Iris pigment epithelial cell (primary cell): ENCODE measurements around the gene SOS1.
"Not testable (repeated sequence)": the region's sequence is repeated elsewhere in the genome, so short reads cannot be mapped to it uniquely, and the experiment has no call there.

ENCODE experiments used
- DNase-seq: peaks from one replicate; pipeline ENCODE4 v3.0.0-alpha.2; 2011; ENCODE audit warnings: low read depth

SOS1 gene

DNA sequence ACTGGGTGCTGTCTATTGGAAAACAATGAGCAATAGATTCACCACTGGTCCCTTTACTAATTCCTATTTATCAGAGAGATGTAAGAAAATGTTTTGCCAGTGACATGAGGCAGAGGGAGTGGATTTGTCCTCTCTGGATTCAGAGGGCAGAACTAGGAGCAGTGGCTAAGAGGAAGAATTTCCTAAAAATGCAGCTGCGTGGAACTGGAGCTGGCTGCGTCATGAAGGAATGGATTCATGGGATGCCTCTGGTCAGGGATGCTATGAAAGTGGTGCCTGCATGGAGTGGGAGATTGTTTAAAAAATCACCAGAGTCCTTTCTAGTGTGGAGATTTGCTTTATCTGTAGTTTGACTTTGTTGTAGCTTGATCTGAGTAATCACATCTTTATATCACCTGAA is 152.8 kb downstream of the SOS1 start:
- no peak for DNase-seq

DNA sequence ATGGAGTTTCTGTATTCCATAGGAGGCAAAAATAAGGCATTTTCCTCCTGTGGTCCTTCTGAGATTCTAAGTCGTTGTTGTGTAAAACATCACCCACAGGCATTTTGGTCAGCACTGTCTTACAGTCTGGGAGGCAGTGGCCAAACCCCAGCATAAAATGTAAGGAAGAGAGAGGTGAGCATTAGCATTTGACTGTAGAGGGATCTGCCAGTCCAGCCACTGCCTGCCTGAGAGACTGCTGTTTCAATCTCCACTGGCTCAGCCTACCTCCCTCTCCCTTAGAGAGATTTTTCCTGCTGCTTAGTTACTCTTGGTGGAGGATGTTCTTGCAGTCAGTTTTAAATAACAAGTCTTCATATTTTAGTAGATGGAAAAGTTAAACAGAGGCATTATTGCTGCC is 154.2 kb downstream of the SOS1 start:
- DNase-seq: no peak

GRCh38 chr2:38966006-38966405 is 154.8 kb downstream of the SOS1 start:
- DNase-seq: no peak

DNA sequence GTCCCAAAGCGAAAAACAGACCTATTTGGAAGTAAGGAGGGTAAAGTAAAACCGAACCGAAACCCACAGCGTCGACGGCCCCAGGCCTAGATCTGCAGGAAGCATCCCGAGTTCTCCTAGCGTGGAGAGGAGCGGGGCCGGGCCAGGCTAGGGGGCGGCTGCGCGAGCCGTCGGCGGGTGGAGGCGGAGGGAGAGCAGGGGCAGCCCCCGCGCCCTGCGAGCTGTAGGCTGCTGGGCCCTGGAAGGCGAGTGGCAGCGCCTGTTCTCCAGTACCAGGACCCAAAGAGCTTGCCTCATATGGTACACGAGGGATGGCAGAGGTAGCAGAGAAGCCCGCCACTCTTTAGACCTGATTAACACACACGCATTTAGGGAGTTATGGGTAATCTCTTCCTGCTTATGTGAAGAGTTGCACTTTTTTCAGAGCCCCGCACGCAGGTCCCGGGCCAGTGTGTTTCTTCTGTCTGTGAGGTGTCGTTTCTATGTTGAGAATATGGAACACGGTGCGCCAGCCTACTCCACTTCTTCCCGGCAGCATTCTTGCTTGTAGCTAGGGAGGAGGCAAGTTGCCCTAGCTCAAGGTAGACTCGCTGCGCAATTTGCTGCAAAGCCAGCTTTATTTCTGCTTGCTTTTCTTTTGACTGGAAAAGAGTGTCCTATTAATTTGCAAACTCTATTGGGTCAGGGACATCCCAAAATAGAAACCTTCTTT is 160.1 kb downstream of the SOS1 start:
- no peak for DNase-seq

- DNase-seq: peak; percentile 94
These were observed 160.8 kb downstream of the SOS1 start for GRCh38 chr2:38959938-38960608.

DNA sequence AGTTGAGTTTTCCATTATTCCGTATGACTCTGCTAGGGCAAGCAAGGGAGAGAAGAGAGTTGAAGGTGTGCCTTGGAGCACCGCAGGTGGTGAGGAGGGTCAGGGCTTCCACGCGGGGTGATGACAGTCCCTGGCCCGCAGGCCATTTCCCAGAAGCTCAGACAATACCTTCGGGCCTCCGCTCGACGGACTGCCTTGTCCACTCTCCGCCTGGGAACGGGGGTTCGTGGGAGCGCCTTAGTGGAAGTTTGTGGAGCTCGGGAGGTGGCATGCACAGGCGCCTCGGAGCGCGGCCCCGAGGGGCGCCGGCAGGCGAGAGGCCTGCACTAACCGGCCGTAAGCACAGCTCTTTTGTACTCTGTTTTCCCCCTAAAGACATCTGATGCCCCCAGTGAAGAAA is 161.4 kb downstream of the SOS1 start:
- DNase-seq: no peak

DNA sequence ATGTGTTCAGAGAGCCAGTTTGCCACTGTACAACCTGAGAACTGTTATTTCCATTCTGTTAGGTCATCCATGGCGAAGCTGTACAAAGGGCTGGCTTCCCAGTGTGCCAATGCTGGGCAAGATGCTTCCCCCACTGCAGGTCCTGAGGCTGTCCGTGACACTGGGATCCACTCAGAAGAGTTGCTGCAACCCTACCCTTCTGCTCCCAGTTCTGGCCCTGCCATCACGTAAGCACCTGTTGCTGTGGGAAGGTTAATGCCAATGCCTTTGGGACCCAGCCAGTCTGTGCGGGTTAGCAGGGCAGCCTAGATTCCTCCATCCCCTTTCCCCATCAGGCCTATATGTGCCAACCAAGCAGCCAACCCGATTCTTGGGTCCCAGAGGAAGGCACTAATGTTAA is 162.9 kb downstream of the SOS1 start:
- no peak for DNase-seq

- no peak for DNase-seq
These were observed 169.1 kb downstream of the SOS1 start for GRCh38 chr2:38951766-38952165.

DNA sequence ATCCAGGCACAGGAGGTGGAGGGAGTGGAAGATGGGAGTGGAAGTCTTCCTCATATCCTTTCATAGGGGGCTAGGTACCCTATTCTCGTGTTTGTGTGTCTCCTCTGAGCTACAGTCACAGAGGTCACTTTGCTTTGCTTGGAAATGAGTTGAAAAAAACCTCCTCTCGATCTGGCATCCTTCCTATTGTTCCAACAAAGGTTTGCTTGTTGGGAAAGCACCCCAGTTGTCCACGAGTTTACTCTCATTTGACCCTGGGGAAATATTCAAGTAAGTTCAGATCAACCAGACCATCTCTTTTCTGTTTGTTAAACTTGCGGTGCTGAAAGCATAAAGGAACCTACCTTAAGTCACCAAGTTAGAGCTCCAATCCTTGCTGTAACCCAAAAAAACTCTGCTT is 171.9 kb downstream of the SOS1 start:
- DNase-seq: no peak

DNA sequence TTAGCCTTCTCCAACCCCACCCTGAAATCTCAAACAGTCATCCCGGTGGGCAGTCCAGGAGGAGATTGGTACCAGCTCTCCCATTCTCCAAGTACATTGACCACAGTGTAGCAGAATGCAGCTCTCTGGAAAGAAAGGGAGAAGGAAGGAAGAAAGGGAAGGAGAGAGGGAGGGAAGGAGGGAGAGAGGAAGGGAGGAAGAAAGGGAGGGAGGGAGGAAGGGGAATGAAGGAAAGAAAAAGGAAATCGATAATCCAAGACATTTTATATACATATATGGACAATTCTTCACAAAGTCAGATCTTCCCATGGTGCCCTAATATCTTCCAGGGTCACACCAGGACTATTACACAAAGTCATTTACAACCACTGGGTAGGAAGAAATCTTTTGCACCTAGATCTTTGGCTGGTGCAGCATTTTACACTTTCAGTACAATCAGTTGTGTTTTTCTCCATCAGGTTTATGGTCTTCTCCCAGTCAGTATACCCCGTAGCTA is 172.4 kb downstream of the SOS1 start:
- DNase-seq: no peak

DNA sequence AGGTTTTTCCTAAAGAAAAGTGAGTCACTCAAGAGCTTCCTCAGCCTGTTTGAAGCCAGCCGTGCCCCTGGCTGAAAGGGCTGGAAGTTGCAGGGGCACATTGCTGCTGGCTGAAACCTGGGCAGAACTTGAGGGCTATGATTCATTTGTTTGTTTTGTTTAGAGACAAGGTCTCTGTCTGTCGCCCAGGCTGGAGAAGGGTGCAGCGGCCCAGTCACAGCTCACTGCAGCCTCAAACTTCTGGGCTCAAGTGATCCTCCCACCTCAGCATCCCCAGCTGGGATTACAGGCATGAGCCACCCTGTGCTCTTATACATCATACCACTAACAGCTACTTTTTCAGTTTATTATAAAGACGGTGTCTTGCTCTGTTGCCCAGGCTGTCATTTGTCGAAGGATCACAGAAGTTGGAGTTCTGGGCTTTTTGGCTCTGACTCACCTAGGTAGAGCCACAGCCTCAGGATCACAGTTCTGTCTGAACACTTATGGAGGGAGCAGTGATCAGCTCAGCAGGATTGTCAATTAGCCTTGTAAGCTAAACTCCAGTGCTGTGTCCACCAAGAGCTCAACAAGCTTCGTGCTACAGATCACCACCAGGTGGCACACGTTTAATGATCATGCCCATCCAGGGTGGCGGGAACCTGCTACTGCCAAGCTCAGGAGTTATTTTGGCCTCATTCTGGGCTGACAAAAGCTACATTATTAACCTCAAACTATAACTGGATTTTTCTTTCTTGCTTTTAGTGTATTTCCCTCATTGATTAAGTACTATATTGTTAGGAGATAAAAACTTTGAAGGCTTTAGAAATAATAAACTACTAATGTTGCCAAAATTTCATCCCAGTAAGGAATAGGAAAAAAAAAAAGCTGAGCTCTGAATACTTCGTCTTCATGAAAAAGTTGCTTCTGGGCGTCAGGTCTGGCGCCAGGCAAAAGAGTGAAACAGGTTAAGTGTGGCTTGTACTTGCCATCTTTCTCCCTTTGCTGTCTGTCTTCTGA is 173.3 kb downstream of the SOS1 start:
- peak; percentile 76 for DNase-seq

DNA sequence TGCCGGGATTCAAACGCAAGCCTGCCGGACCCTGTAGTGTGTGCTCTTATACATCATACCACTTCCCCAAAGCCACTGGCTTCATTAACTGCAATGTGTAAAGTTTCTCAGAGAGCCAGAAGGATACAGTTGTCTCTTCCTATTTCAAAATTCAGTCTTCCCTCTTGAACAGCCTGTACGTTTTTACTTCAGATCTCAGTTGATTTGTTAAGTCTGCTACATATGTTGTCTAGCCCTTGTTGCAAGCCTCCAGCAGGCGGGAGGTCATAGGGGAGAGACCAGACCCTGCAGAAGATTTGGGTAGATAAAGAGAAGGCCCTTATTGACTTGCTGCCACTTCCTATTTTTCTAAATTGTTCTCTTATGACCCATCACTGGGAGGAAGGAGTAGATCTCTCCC is 174.9 kb downstream of the SOS1 start:
- no peak for DNase-seq

GRCh38 chr2:38945372-38945771 is 175.5 kb downstream of the SOS1 start:
- DNase-seq: no peak

- no peak for DNase-seq
These were observed 177.1 kb downstream of the SOS1 start for GRCh38 chr2:38943784-38944183.

- DNase-seq: no peak
These were observed 180.1 kb downstream of the SOS1 start for GRCh38 chr2:38940746-38941145.

DNA sequence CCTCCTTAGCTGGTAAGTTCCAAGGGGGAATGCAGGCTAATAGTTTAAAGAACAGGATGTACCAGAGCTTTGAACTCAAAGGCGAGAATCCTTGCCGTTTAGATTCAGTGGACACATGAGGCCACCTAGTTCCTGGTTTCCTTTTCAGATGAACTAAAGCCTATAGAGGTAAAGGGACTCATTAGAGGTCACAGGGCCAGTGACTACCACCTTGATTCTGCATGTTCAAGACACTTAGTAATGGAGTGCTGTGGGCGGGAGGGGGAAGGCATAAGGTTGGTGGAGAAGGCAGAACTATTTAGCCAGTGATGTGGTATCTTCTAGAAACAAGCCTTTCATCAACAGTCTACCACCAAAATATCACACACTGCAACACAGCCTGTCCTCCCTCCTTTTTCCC is 183.3 kb downstream of the SOS1 start:
- no peak for DNase-seq

- DNase-seq: not testable (repeated sequence)
These were observed 184.3 kb downstream of the SOS1 start for GRCh38 chr2:38936516-38936915.

GRCh38 chr2:38935568-38936172 is 185.2 kb downstream of the SOS1 start:
- DNase-seq: peak; percentile 76

DNA sequence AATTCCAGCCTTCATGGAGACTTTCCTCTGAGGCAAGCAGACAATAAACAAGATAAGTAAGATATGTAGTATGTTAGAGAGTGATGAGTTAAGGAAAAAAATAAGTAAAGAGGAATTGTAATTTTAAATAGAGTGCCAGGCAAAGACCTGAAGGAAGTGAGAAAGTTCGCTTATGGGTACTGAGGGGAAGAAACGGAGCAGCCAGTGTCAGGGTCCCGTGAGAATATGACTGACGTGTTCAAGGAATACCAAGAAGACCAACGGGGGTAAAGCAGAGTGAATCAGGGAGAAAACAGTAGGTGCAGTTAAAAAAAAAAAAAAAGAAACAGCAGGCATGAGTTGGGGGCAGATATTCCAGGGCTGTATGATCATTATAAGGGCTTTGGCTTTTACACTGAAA is 186.1 kb downstream of the SOS1 start:
- no peak for DNase-seq

DNA sequence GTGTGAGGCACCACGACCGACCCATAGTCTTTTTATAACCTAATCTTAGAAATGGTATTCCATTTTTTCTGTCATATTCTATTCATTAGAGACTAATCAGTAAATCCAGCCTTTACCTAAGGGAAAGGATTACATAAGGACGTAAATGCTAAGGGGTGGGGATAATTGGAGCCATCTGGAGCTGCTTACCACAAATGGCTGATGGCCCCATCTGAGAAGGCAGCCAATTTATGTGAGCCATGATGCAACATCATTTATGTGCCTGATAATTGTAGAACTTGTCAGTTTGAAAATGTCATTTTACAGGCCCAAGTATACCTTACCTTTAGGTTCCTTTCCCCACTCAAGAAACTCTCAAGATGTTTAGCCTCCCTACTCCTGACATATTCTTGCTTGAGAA is 187.2 kb downstream of the SOS1 start:
- peak; percentile 27 for DNase-seq

DNA sequence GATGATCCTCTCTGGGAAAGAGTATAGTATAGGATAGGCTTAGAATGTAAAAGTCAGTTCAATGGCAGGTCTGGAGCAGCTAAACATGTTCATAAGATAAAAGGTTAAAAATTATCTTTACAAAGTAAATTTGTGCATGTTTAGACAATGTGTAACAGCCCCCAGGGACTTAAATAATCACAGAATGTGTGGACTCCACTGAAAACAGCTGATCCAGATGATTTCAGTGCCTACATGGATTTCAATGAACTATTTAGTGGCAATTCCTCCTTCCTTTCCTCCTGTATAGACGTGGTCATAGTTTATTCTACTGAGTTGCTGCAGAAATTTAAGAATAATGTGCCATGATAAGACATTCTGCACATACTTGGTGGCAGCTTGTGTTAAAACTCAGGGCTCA is 188.3 kb downstream of the SOS1 start:
- DNase-seq: no peak
